ENCODE measurements around the gene TPRG1L. TPM values are rescaled to one million over a fixed set of nuclear protein-coding genes. Genes with fewer than 3 reads are reported as not detected.
"Not testable (repeated sequence)": the region's sequence is repeated elsewhere in the genome, so short reads cannot be mapped to it uniquely, and the experiment has no call there.

The TPRG1L gene
- total and polyA plus RNA-seq, 2 experiments from 2014 or later, result 6.2 to 20.3 TPM

DNA sequence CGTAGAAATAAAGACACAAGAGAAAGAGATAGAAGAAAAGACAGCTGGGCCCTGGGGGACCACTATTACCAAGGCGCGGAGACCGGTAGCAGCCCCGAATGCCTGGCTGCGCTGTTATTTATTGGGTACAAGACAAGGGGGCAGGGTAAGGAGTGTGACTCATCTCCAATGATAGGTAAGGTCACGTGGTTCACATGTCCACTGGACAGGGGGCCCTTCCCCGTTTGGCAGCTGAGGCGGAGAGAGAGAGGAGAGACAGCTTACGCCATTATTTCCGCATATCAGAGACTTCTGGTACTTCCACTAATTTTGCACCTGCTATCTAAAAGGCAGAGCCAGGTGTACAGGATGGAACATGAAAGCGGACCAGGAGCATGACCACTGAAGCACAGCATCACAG is 4.1 kb upstream of the TPRG1L start (continued):
- TF ChIP-seq CREB1 (CRISPR knock-in tag; IDR thresholded peaks at IDR 0.05; ENCODE audit: low read depth) (no peak), NANOG (IDR thresholded peaks at IDR 0.05; ENCODE audit: borderline replicate concordance) (no peak), JUNB (IDR thresholded peaks at IDR 0.05; ENCODE audit: unreplicated experiment) (no peak)
- TF ChIP-seq, protein P1, sequence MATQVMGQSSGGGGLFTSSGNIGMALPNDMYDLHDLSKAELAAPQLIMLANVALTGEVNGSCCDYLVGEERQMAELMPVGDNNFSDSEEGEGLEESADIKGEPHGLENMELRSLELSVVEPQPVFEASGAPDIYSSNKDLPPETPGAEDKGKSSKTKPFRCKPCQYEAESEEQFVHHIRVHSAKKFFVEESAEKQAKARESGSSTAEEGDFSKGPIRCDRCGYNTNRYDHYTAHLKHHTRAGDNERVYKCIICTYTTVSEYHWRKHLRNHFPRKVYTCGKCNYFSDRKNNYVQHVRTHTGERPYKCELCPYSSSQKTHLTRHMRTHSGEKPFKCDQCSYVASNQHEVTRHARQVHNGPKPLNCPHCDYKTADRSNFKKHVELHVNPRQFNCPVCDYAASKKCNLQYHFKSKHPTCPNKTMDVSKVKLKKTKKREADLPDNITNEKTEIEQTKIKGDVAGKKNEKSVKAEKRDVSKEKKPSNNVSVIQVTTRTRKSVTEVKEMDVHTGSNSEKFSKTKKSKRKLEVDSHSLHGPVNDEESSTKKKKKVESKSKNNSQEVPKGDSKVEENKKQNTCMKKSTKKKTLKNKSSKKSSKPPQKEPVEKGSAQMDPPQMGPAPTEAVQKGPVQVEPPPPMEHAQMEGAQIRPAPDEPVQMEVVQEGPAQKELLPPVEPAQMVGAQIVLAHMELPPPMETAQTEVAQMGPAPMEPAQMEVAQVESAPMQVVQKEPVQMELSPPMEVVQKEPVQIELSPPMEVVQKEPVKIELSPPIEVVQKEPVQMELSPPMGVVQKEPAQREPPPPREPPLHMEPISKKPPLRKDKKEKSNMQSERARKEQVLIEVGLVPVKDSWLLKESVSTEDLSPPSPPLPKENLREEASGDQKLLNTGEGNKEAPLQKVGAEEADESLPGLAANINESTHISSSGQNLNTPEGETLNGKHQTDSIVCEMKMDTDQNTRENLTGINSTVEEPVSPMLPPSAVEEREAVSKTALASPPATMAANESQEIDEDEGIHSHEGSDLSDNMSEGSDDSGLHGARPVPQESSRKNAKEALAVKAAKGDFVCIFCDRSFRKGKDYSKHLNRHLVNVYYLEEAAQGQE (IDR thresholded peaks at IDR 0.05; ENCODE audit: unreplicated experiment), result no peak

DNA sequence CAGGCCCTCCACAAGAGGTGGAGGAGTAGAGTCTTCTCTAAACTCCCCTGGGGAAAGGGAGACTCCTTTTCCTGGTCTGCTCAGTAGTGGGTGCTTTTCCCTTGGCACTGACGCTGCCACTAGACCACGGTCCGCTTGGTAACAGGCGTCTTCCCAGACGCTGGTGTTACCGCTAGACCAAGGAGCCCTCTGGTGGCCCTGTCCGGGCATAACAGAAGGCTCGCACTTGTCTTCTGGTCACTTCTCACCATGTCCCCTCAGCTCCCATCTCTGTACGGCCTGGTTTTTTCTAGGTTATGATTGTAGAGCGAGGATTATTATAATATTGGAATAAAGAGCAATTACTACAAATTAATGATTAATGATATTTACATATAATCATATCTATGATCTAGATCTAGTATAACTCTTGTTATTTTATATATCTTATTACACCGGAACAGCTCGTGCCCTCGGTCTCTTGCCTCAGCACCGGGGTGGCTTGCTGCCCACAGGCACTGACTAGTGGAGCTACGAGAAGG is 3.6 kb upstream of the TPRG1L start:
- not testable (repeated sequence) for H3K27ac ChIP-seq (ENCODE audit: low read depth); H3K27me3 ChIP-seq (ENCODE audit: insufficient read depth); H4K20me1 ChIP-seq (replicated peaks; ENCODE audit: insufficient read depth); H3F3A ChIP-seq (replicated peaks; ENCODE audit: low read depth); H2AFZ ChIP-seq; H3K27me3 Mint-ChIP-seq (ENCODE audit: insufficient read depth, low read depth, poor library complexity); H3K27ac Mint-ChIP-seq; H3K4me3 ChIP-seq; H3K79me2 ChIP-seq (replicated peaks; ENCODE audit: insufficient read depth); H3K9me3 Mint-ChIP-seq; H3K36me3 Mint-ChIP-seq (ENCODE audit: low read depth); H3K4me2 ChIP-seq; H3K4me3 Mint-ChIP-seq; H3K36me3 ChIP-seq (ENCODE audit: insufficient read depth); H3K4me1 ChIP-seq (ENCODE audit: insufficient read depth); H3K9me2 ChIP-seq (ENCODE audit: insufficient read depth); ATAC-seq; DNase-seq (ENCODE audit: low spot score)
- TF ChIP-seq, protein P2, sequence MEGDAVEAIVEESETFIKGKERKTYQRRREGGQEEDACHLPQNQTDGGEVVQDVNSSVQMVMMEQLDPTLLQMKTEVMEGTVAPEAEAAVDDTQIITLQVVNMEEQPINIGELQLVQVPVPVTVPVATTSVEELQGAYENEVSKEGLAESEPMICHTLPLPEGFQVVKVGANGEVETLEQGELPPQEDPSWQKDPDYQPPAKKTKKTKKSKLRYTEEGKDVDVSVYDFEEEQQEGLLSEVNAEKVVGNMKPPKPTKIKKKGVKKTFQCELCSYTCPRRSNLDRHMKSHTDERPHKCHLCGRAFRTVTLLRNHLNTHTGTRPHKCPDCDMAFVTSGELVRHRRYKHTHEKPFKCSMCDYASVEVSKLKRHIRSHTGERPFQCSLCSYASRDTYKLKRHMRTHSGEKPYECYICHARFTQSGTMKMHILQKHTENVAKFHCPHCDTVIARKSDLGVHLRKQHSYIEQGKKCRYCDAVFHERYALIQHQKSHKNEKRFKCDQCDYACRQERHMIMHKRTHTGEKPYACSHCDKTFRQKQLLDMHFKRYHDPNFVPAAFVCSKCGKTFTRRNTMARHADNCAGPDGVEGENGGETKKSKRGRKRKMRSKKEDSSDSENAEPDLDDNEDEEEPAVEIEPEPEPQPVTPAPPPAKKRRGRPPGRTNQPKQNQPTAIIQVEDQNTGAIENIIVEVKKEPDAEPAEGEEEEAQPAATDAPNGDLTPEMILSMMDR (conservative IDR thresholded peaks at IDR 0.05; ENCODE audit: low read depth in 2 of 2), result peak; percentile 30 to 36
- peaks cover 17% of the 10 kb centered on the region for H3K4me1 Mint-ChIP-seq

DNA sequence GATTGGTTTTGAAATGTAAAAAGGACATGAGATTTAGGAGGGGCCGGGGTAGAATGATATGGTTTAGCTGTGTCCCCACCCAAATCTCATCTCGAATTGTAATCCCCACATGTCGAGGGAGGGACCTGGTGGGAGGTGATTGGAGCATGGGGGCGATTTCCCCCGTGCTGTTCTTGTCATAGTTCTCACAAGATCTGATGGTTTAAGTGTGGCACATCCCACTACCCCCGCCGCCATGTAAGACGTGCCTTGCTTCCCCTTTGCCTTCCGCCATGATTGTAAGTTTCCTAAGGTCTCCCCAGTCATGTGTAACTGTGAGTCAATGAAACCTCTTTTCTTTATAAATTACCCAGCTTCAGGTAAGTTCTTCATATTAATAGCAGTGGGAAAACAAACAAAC is 2.7 kb upstream of the TPRG1L start:
- not testable (repeated sequence) for H3K27ac ChIP-seq (ENCODE audit: low read depth); H3K27ac Mint-ChIP-seq; H3K9me2 ChIP-seq (ENCODE audit: insufficient read depth); H2AFZ ChIP-seq; H3K9me3 Mint-ChIP-seq; H3K36me3 Mint-ChIP-seq (ENCODE audit: low read depth); H3K4me2 ChIP-seq; H3K36me3 ChIP-seq (ENCODE audit: insufficient read depth); H3K79me2 ChIP-seq (replicated peaks; ENCODE audit: insufficient read depth); H3K4me3 ChIP-seq; H3K27me3 ChIP-seq (ENCODE audit: insufficient read depth); H3K4me1 ChIP-seq (ENCODE audit: insufficient read depth); H3F3A ChIP-seq (replicated peaks; ENCODE audit: low read depth); DNase-seq (ENCODE audit: low spot score); H3K27me3 Mint-ChIP-seq (ENCODE audit: insufficient read depth, low read depth, poor library complexity); ATAC-seq; H4K20me1 ChIP-seq (replicated peaks; ENCODE audit: insufficient read depth)
- H3K4me1 Mint-ChIP-seq, result peaks cover 17% of the 10 kb centered on the region
- H3K4me3 Mint-ChIP-seq, result peak overlapping the region; percentile 87; the same call in 1 of the 3 replicates
